ENCODE data around the gene ZNF444. TPM values are rescaled to one million over a fixed set of nuclear protein-coding genes. Genes with fewer than 3 reads are reported as not detected.

Gene ZNF444
- total RNA-seq, 2 donors from 2014 or later = 50.2 to 58.8 TPM

GRCh38 chr19:56106993-56107392, 34.1 kb upstream of the ZNF444 start:
- WGBS, 2 experiments (ENCODE audit: insufficient coverage in 1 of 2, insufficient read length in 1 of 2) = 90 to 96% methylated on average over 10 to 11 of the region's 11 CpGs
- peaks cover 5% of the 10 kb centered on the region for H3K4me1 ChIP-seq (ENCODE audit: control insufficient read depth, insufficient read depth, low read length)
- peak overlapping the region; percentile 39 for H3K27ac Mint-ChIP-seq
- no peaks in the 10 kb centered on the region for H3K9me3 Mint-ChIP-seq
- peaks cover 11% of the 10 kb centered on the region for H3K36me3 Mint-ChIP-seq (ENCODE audit: low read depth)
- H3K27me3 ChIP-seq (ENCODE audit: control insufficient read depth, insufficient read depth, low read length, poor library complexity, severe bottlenecking) = no peaks in the 10 kb centered on the region
- no peak for DNase-seq
- H3K4me1 Mint-ChIP-seq = peaks cover 22% of the 10 kb centered on the region
- H3K36me3 ChIP-seq (ENCODE audit: control insufficient read depth, insufficient read depth, low read length) = peaks cover 4% of the 10 kb centered on the region
- H3K9ac ChIP-seq (ENCODE audit: extremely low read depth, low read length, poor library complexity, severe bottlenecking) = no peak overlapping the region
- no peak overlapping the region for H3K4me3 ChIP-seq (ENCODE audit: low read length)
- H3K9me3 ChIP-seq (ENCODE audit: control insufficient read depth, low read length) = no peaks in the 10 kb centered on the region
- no peaks in the 10 kb centered on the region for H3K27me3 Mint-ChIP-seq (ENCODE audit: insufficient read depth)
- H3K4me3 Mint-ChIP-seq = no peak overlapping the region
- H3K27ac ChIP-seq (ENCODE audit: low read depth, low read length) = no peak overlapping the region
- TF ChIP-seq, protein P1, sequence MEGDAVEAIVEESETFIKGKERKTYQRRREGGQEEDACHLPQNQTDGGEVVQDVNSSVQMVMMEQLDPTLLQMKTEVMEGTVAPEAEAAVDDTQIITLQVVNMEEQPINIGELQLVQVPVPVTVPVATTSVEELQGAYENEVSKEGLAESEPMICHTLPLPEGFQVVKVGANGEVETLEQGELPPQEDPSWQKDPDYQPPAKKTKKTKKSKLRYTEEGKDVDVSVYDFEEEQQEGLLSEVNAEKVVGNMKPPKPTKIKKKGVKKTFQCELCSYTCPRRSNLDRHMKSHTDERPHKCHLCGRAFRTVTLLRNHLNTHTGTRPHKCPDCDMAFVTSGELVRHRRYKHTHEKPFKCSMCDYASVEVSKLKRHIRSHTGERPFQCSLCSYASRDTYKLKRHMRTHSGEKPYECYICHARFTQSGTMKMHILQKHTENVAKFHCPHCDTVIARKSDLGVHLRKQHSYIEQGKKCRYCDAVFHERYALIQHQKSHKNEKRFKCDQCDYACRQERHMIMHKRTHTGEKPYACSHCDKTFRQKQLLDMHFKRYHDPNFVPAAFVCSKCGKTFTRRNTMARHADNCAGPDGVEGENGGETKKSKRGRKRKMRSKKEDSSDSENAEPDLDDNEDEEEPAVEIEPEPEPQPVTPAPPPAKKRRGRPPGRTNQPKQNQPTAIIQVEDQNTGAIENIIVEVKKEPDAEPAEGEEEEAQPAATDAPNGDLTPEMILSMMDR (conservative IDR thresholded peaks at IDR 0.05) = no peak

GRCh38 chr19:56107626-56108351, 33.3 kb upstream of the ZNF444 start:
- Histone ChIP-seq H3K27me3 (ENCODE audit: control insufficient read depth, insufficient read depth, low read length, poor library complexity, severe bottlenecking) (no peaks in the 10 kb centered on the region), H3K36me3 (ENCODE audit: control insufficient read depth, insufficient read depth, low read length) (peaks cover 3% of the 10 kb centered on the region), H3K4me1 (ENCODE audit: control insufficient read depth, insufficient read depth, low read length) (peaks cover 5% of the 10 kb centered on the region), H3K27ac (ENCODE audit: low read depth, low read length) (no peak overlapping the region), H3K4me3 (ENCODE audit: low read length) (no peak overlapping the region), H3K9me3 (ENCODE audit: control insufficient read depth, low read length) (no peaks in the 10 kb centered on the region), H3K9ac (ENCODE audit: extremely low read depth, low read length, poor library complexity, severe bottlenecking) (no peak overlapping the region)
- no peak overlapping the region for H3K4me3 Mint-ChIP-seq
- no peak for DNase-seq
- peaks cover 11% of the 10 kb centered on the region for H3K36me3 Mint-ChIP-seq (ENCODE audit: low read depth)
- peaks cover 27% of the 10 kb centered on the region for H3K4me1 Mint-ChIP-seq
- 88 to 89% methylated on average over 12 to 26 of the region's 27 CpGs for WGBS, 2 experiments (ENCODE audit: insufficient coverage in 1 of 2, insufficient read length in 1 of 2)
- no peak overlapping the region for H3K27ac Mint-ChIP-seq
- no peaks in the 10 kb centered on the region for H3K9me3 Mint-ChIP-seq
- TF ChIP-seq, protein P1 (conservative IDR thresholded peaks at IDR 0.05) = no peak
- no peaks in the 10 kb centered on the region for H3K27me3 Mint-ChIP-seq (ENCODE audit: insufficient read depth)

- TF ChIP-seq, protein P1 (conservative IDR thresholded peaks at IDR 0.05) = no peak
- H3K9ac ChIP-seq (ENCODE audit: extremely low read depth, low read length, poor library complexity, severe bottlenecking) = no peak overlapping the region
- Mint-ChIP-seq H3K4me3 (no peak overlapping the region), H3K27ac (peak overlapping the region; percentile 13), H3K4me1 (peaks cover 34% of the 10 kb centered on the region), H3K27me3 (ENCODE audit: insufficient read depth) (no peaks in the 10 kb centered on the region), H3K9me3 (no peaks in the 10 kb centered on the region), H3K36me3 (ENCODE audit: low read depth) (peaks cover 11% of the 10 kb centered on the region)
- H3K36me3 ChIP-seq (ENCODE audit: control insufficient read depth, insufficient read depth, low read length) = peaks cover 3% of the 10 kb centered on the region
- H3K27ac ChIP-seq (ENCODE audit: low read depth, low read length) = no peak overlapping the region
- H3K4me3 ChIP-seq (ENCODE audit: low read length) = no peak overlapping the region
- DNase-seq = no peak
- no peaks in the 10 kb centered on the region for H3K9me3 ChIP-seq (ENCODE audit: control insufficient read depth, low read length)
- 80 to 84% methylated on average over 13 to 24 of the region's 24 CpGs for WGBS, 2 experiments (ENCODE audit: insufficient coverage in 1 of 2, insufficient read length in 1 of 2)
- no peaks in the 10 kb centered on the region for H3K27me3 ChIP-seq (ENCODE audit: control insufficient read depth, insufficient read depth, low read length, poor library complexity, severe bottlenecking)
- peaks cover 5% of the 10 kb centered on the region for H3K4me1 ChIP-seq (ENCODE audit: control insufficient read depth, insufficient read depth, low read length)
Observed at GRCh38 chr19:56108447-56109195, 32.5 kb upstream of the ZNF444 start.
